ENCODE data around the gene UQCRQ. TPM values are rescaled to one million over a fixed set of nuclear protein-coding genes. Genes with fewer than 3 reads are reported as not detected.

Gene UQCRQ
- total and polyA plus RNA-seq, 3 donors from 2014 or later: 154 to 171 (median 167) TPM

Small RNAs within 50 kb of the gene (small RNA-seq; reads per million reads assigned to genes)
- 0 reads per million in 2 donors for gene RNA5SP192

Other genes starting within 250 kb of the UQCRQ start
- 10 to 100 TPM; 17.3 to 25.0 TPM for gene IL13, start 208.5 kb upstream of the UQCRQ start, total RNA-seq
- gene IL13, start 208.5 kb upstream of the UQCRQ start, polyA plus RNA-seq (ENCODE audit: insufficient read depth, low read depth, low replicate concordance): 73.4 TPM
- not detected for gene IL4, start 192.7 kb upstream of the UQCRQ start, total RNA-seq
- gene IL4, start 192.7 kb upstream of the UQCRQ start, polyA plus RNA-seq (ENCODE audit: insufficient read depth, low read depth, low replicate concordance): not detected
- 10 to 100 TPM; 30.8 to 38.6 TPM for gene KIF3A, start 129.1 kb upstream of the UQCRQ start, total RNA-seq
- 23.2 TPM for gene KIF3A, start 129.1 kb upstream of the UQCRQ start, polyA plus RNA-seq (ENCODE audit: insufficient read depth, low read depth, low replicate concordance)
- gene CCNI2, start 119.2 kb upstream of the UQCRQ start, total RNA-seq: 1 to 10 TPM; 2.7 to 4.5 TPM
- gene CCNI2, start 119.2 kb upstream of the UQCRQ start, polyA plus RNA-seq (ENCODE audit: insufficient read depth, low read depth, low replicate concordance): 1.1 TPM
- gene SEPTIN8, start 89.4 kb upstream of the UQCRQ start, total RNA-seq: 10 to 100 TPM; 12.4 to 13.9 TPM
- 16.4 TPM for gene SEPTIN8, start 89.4 kb upstream of the UQCRQ start, polyA plus RNA-seq (ENCODE audit: insufficient read depth, low read depth, low replicate concordance)
- gene SOWAHA, start 53.3 kb upstream of the UQCRQ start, total RNA-seq: 1 to 10 TPM; 1.2 to 1.3 TPM
- gene SOWAHA, start 53.3 kb upstream of the UQCRQ start, polyA plus RNA-seq (ENCODE audit: insufficient read depth, low read depth, low replicate concordance): 0.46 TPM
- 1 to 10 TPM; 9.0 to 9.6 TPM for gene SHROOM1, start 36.0 kb upstream of the UQCRQ start, total RNA-seq
- gene SHROOM1, start 36.0 kb upstream of the UQCRQ start, polyA plus RNA-seq (ENCODE audit: insufficient read depth, low read depth, low replicate concordance): 2.1 TPM
- 10 to 100 TPM in 1 of 2 donors, 1 to 10 TPM in 1; 5.7 to 13.5 TPM for gene GDF9, start 173 bp upstream of the UQCRQ start, total RNA-seq
- 14.2 TPM for gene GDF9, start 173 bp upstream of the UQCRQ start, polyA plus RNA-seq (ENCODE audit: insufficient read depth, low read depth, low replicate concordance)
- gene LEAP2, start 7.0 kb downstream of the UQCRQ start, total RNA-seq: 1 to 10 TPM; 1.8 to 4.1 TPM
- 3.6 TPM for gene LEAP2, start 7.0 kb downstream of the UQCRQ start, polyA plus RNA-seq (ENCODE audit: insufficient read depth, low read depth, low replicate concordance)
- 100 to 1,000 TPM; 112 TPM for gene AFF4, start 97.0 kb downstream of the UQCRQ start, total RNA-seq
- gene AFF4, start 97.0 kb downstream of the UQCRQ start, polyA plus RNA-seq (ENCODE audit: insufficient read depth, low read depth, low replicate concordance): 57.2 TPM
- gene ZCCHC10, start 159.9 kb downstream of the UQCRQ start, total RNA-seq: 10 to 100 TPM; 29.1 to 35.7 TPM
- 45.4 TPM for gene ZCCHC10, start 159.9 kb downstream of the UQCRQ start, polyA plus RNA-seq (ENCODE audit: insufficient read depth, low read depth, low replicate concordance)
- gene HSPA4, start 185.4 kb downstream of the UQCRQ start, total RNA-seq: 100 to 1,000 TPM; 107 to 108 TPM
- 143 TPM for gene HSPA4, start 185.4 kb downstream of the UQCRQ start, polyA plus RNA-seq (ENCODE audit: insufficient read depth, low read depth, low replicate concordance)

All from testis (tissue), 3 donors.